Mesenchymal stem cell (in vitro differentiated cells and primary cell): ENCODE results near the gene RFWD3.

Source experiments
- DNase-seq: peaks from one replicate; pipeline ENCODE4 v3.0.0-alpha.2; 2013
- H2AFZ ChIP-seq: one replicate; pipeline ENCODE4 v1.6.1; 2013; ENCODE audit warnings: low read depth, mild to moderate bottlenecking, control low read depth, inconsistent platforms, low read length, moderate library complexity
- H2AK5ac ChIP-seq: 2 replicates; pipeline ENCODE4 v1.6.1; 2013; ENCODE audit warnings: low read length, moderate library complexity, mild to moderate bottlenecking, inconsistent platforms; ENCODE audit not compliant: severe bottlenecking
- H2BK120ac ChIP-seq: one replicate; pipeline ENCODE4 v1.6.1; 2013; ENCODE audit warnings: low read depth, mild to moderate bottlenecking, inconsistent platforms, low read length, moderate library complexity
- H2BK12ac ChIP-seq, 2 experiments: one replicate each; pipeline ENCODE4 v1.6.1; 2013; ENCODE audit warnings: inconsistent platforms in 2 of 2, low read length in 2 of 2, mild to moderate bottlenecking in 2 of 2, moderate library complexity in 2 of 2, control low read depth in 1 of 2
- H2BK15ac ChIP-seq: one replicate; pipeline ENCODE4 v1.6.1; 2013; ENCODE audit warnings: mild to moderate bottlenecking, low read depth, inconsistent platforms; ENCODE audit not compliant: poor library complexity, severe bottlenecking
- H2BK5ac ChIP-seq: 2 replicates; pipeline ENCODE4 v1.6.1; 2013; ENCODE audit warnings: low read depth, mild to moderate bottlenecking, low read length, control low read depth, inconsistent platforms; ENCODE audit not compliant: poor library complexity, severe bottlenecking
- H3K14ac ChIP-seq, 2 experiments: one replicate each; pipeline ENCODE4 v1.6.1; 2013; ENCODE audit warnings: inconsistent platforms in 2 of 2, low read length in 2 of 2, control low read depth in 1 of 2, mild to moderate bottlenecking in 1 of 2, moderate library complexity in 1 of 2
- H3K18ac ChIP-seq, 2 experiments: one replicate each; pipeline ENCODE4 v1.6.1; 2013; ENCODE audit warnings: inconsistent platforms in 2 of 2, low read length in 2 of 2, control low read depth in 1 of 2, low read depth in 1 of 2, mild to moderate bottlenecking in 1 of 2
- H3K23ac ChIP-seq, 2 experiments: one replicate each; pipeline ENCODE4 v1.6.1; 2013; ENCODE audit warnings: inconsistent platforms in 2 of 2, low read length in 2 of 2, mild to moderate bottlenecking in 2 of 2, moderate library complexity in 2 of 2, control low read depth in 1 of 2
- H3K27ac ChIP-seq: 2 replicates; pipeline ENCODE4 v1.5.1; 2013; ENCODE audit warnings: mild to moderate bottlenecking, moderate library complexity, low read length, control low read depth, inconsistent platforms; ENCODE audit not compliant: poor library complexity, severe bottlenecking
- H3K27me3 ChIP-seq, 2 experiments: 2 replicates each; pipeline versions ENCODE4 v1.6.1 to v1.7.0; 2013; ENCODE audit warnings: low read length in 2 of 2, mild to moderate bottlenecking in 2 of 2, moderate library complexity in 2 of 2, control low read depth in 1 of 2, inconsistent platforms in 1 of 2; ENCODE audit not compliant: control insufficient read depth in 1 of 2, insufficient read depth in 1 of 2
- H3K36me3 ChIP-seq, 2 experiments: 2 replicates each; pipeline versions ENCODE4 v1.6.1 to v1.7.0; 2013; ENCODE audit warnings: low read length in 2 of 2, control low read depth in 1 of 2, inconsistent platforms in 1 of 2, low read depth in 1 of 2, mild to moderate bottlenecking in 1 of 2; ENCODE audit not compliant: insufficient read depth in 2 of 2, control insufficient read depth in 1 of 2
- H3K4ac ChIP-seq, 2 experiments: one replicate each; pipeline ENCODE4 v1.6.1; 2013; ENCODE audit warnings: inconsistent platforms in 2 of 2, low read length in 2 of 2, mild to moderate bottlenecking in 2 of 2, moderate library complexity in 2 of 2, control low read depth in 1 of 2, low read depth in 1 of 2
- H3K4me1 ChIP-seq: 2 replicates; pipeline ENCODE4 v1.6.1; 2013; ENCODE audit warnings: low read depth, low read length, control low read depth; ENCODE audit not compliant: control insufficient read depth, insufficient read depth
- H3K4me2 ChIP-seq: 2 replicates; pipeline ENCODE4 v1.6.1; 2013; ENCODE audit warnings: low read length, mild to moderate bottlenecking, inconsistent platforms; ENCODE audit not compliant: poor library complexity, severe bottlenecking
- H3K4me3 ChIP-seq, 2 experiments: 2 replicates each; pipeline versions ENCODE4 v1.5.1 to v1.7.0; 2013; ENCODE audit warnings: low read length in 2 of 2, mild to moderate bottlenecking in 2 of 2, control low read depth in 1 of 2, low read depth in 1 of 2; ENCODE audit not compliant: insufficient read depth in 1 of 2
- H3K79me1 ChIP-seq: replicated peaks from 2 replicates; pipeline ENCODE4 v1.6.1; 2013; ENCODE audit warnings: mild to moderate bottlenecking, control low read depth, low read length, inconsistent platforms; ENCODE audit not compliant: poor library complexity, severe bottlenecking
- H3K9ac ChIP-seq: 2 replicates; pipeline ENCODE4 v1.7.0; 2013; ENCODE audit warnings: mild to moderate bottlenecking, low read length, moderate library complexity
- H3K9me3 ChIP-seq: 2 replicates; pipeline ENCODE4 v1.7.0; 2013; ENCODE audit warnings: mild to moderate bottlenecking, low read length; ENCODE audit not compliant: control insufficient read depth
- H4K8ac ChIP-seq: one replicate; pipeline ENCODE4 v1.6.1; 2013; ENCODE audit warnings: inconsistent platforms, mild to moderate bottlenecking, low read length, moderate library complexity
- H4K91ac ChIP-seq: one replicate; pipeline ENCODE4 v1.6.1; 2013; ENCODE audit warnings: mild to moderate bottlenecking, low read length, inconsistent platforms
- WGBS: methylation state at CpG from one replicate; pipeline ENCODE4 v1.1.7; 2013; ENCODE audit warnings: mixed read lengths; 5-methylcytosine and 5-hydroxymethylcytosine counted together

Gene RFWD3

DNA sequence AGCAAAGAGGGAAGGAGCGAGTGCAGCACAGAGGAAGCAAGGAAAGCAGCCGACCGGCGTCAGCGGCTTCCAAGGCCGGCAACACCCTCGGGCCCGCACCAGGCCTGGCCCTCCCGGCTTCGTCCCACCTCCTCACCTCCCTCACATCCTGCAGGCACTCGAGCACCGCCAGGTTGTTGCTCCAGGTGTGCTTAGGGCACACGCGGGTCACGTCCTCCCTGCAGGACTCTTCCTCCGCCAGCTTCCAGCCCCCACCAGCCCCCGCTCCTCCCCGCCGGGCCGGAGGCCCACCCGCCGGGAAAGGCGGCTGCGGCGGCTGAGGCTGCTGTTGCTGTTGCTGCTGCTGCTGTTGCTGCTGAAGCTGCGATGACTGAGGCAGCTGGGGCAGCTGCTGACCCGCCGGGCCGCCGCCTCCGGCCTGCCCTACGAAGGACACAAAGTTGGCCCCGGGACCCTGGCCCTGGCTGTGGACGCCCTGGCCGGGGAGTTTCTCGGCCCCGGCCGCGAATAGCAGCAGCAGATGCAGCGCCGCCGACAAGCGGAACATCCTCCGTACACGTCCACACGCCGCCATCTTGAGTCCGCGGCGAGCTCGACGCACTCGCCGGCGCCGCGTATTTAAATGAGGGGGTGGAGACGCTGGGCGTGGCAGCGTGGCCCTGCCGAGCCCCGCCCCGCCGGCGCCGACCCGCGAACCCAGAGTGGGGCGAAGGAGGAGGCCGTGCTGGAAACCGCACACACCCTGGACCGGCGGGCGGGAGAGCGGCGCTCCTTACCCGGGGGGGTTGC lies 60.0 kb downstream of the RFWD3 start, which contains the start of gene GLG1:
GLG1 (minus strand) TSS at position 594 of the 789 bp plus-strand sequence; CDS start at position 574, 20 bp downstream.
- Histone ChIP-seq H3K14ac (peak within 1 kb of the TSS; percentile 5 to 96), H3K9ac (peak within 1 kb of the TSS; percentile 95), H3K4me3 (peak within 1 kb of the TSS; percentile 82 to 96), H2AFZ (peak within 1 kb of the TSS; percentile 76), H3K36me3 (no peaks in the 10 kb centered on the region), H3K4me2 (peak within 1 kb of the TSS; percentile 57), H3K4me1 (peaks cover 13% of the 10 kb centered on the region), H3K27ac (peak within 1 kb of the TSS; percentile 84), H2BK120ac (peak within 1 kb of the TSS; percentile 37), H3K27me3 (no peaks in the 10 kb centered on the region), H4K8ac (peak within 1 kb of the TSS; percentile 21), H3K4ac (peak within 1 kb of the TSS; percentile 19 to 36), H2BK12ac (peak within 1 kb of the TSS; percentile 38 to 72), H3K9me3 (no peaks in the 10 kb centered on the region), H2BK5ac (peak within 1 kb of the TSS; percentile 33), H2AK5ac (no peak within 1 kb of the TSS), H3K23ac (peak within 1 kb of the TSS; percentile 69 to 99), H2BK15ac (peak within 1 kb of the TSS; percentile 39), H3K18ac (peak within 1 kb of the TSS; percentile 60 to 73), H3K79me1 (no peaks in the 10 kb centered on the region), H4K91ac (peak within 1 kb of the TSS; percentile 90)
- peak; percentile 92 for DNase-seq
- WGBS = under 1% methylated on average over 76 of the region's 77 CpGs

- H3K4me2 ChIP-seq = peak overlapping the region; percentile 57
- H3K36me3 ChIP-seq = no peaks in the 10 kb centered on the region
- no peaks in the 10 kb centered on the region for H3K9me3 ChIP-seq
- H2AK5ac ChIP-seq = no peak overlapping the region
- peak overlapping the region in 1 of 2 experiments; percentile 69 for H3K23ac ChIP-seq
- H4K8ac ChIP-seq = peak overlapping the region; percentile 21
- 1% methylated on average over 17 of the region's 17 CpGs for WGBS
- H3K9ac ChIP-seq = peak overlapping the region; percentile 95
- H4K91ac ChIP-seq = no peak overlapping the region
- H3K4ac ChIP-seq = peak overlapping the region in 1 of 2 experiments; percentile 36
- H2BK15ac ChIP-seq = peak overlapping the region; percentile 36
- no peak overlapping the region for H2BK5ac ChIP-seq
- no peak overlapping the region for H2BK12ac ChIP-seq
- H2AFZ ChIP-seq = no peak overlapping the region
- no peaks in the 10 kb centered on the region for H3K27me3 ChIP-seq
- H3K14ac ChIP-seq = no peak overlapping the region
- H3K18ac ChIP-seq = peak overlapping the region; percentile 60 to 73
- H3K4me3 ChIP-seq = peak overlapping the region; percentile 82 to 96
- H3K4me1 ChIP-seq = peaks cover 15% of the 10 kb centered on the region
- H3K79me1 ChIP-seq = no peaks in the 10 kb centered on the region
- DNase-seq = peak; percentile 45
- H2BK120ac ChIP-seq = peak overlapping the region; percentile 37
- H3K27ac ChIP-seq = peak overlapping the region; percentile 75
Observed at GRCh38 chr16:74605746-74606520, 60.7 kb downstream of the RFWD3 start.

DNA sequence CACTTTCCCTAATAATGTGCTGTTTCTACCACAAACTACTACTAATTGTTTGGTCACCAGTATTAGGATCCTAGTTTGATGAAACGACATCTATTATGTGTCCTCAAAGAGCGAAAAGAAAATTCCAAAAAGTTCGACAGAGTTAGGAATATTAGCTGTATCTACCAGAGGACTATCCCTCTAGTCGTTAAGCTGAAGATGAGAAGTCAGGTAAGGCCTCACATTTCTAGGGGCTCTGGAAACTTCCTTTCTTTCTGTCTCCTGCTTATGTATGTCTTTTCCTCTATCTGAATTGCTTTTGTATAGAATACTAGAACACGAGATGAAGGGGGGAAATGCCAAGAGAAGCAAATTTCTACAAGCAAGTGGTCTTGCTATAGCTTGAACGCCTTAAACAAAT lies 61.3 kb downstream of the RFWD3 start:
- Histone ChIP-seq H2BK12ac (no peak overlapping the region), H2BK5ac (no peak overlapping the region), H3K27me3 (no peaks in the 10 kb centered on the region), H3K4me1 (peaks cover 15% of the 10 kb centered on the region), H2AFZ (no peak overlapping the region), H2BK120ac (no peak overlapping the region), H3K4ac (no peak overlapping the region), H3K9ac (peak overlapping the region; percentile 95), H3K14ac (no peak overlapping the region), H3K23ac (no peak overlapping the region), H4K91ac (no peak overlapping the region), H3K27ac (no peak overlapping the region), H3K36me3 (no peaks in the 10 kb centered on the region), H2BK15ac (no peak overlapping the region), H3K4me3 (peak overlapping the region in 1 of 2 experiments; percentile 96), H3K18ac (no peak overlapping the region), H4K8ac (no peak overlapping the region), H2AK5ac (no peak overlapping the region), H3K9me3 (no peaks in the 10 kb centered on the region), H3K79me1 (no peaks in the 10 kb centered on the region), H3K4me2 (peak overlapping the region; percentile 35)
- WGBS = 69% methylated on average over 5 of the region's 6 CpGs
- DNase-seq = no peak

DNA sequence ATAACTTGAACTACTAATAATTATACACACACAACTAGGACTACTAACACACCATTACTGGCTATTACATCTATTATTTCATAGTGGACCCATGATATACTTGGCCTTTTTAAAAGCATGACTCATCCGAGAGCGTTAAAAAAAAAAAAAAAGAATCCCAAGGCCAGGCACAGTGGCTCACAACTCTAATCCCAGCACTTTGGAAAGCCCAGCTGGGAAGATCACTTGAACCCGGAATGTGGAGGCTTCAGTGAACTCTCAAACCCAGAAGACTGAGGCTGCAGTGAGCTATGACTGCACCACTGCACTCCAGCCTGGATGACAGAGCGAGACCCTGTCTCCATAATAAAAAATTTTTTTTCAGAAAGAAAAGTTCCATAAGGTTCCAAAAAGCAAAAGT lies 62.8 kb downstream of the RFWD3 start:
- H3K14ac ChIP-seq = no peak overlapping the region
- peak overlapping the region in 1 of 2 experiments; percentile 96 for H3K4me3 ChIP-seq
- 61% methylated on average over 4 of the region's 4 CpGs for WGBS
- no peak overlapping the region for H3K4ac ChIP-seq
- H2AFZ ChIP-seq = no peak overlapping the region
- no peak overlapping the region for H3K18ac ChIP-seq
- peaks cover 15% of the 10 kb centered on the region for H3K4me1 ChIP-seq
- no peaks in the 10 kb centered on the region for H3K79me1 ChIP-seq
- H2AK5ac ChIP-seq = no peak overlapping the region
- no peak overlapping the region for H3K27ac ChIP-seq
- no peak overlapping the region for H2BK12ac ChIP-seq
- H2BK15ac ChIP-seq = no peak overlapping the region
- peak overlapping the region; percentile 10 for H3K4me2 ChIP-seq
- H3K27me3 ChIP-seq = no peaks in the 10 kb centered on the region
- H3K9me3 ChIP-seq = no peaks in the 10 kb centered on the region
- no peak overlapping the region for H2BK5ac ChIP-seq
- H4K8ac ChIP-seq = no peak overlapping the region
- H3K36me3 ChIP-seq = no peaks in the 10 kb centered on the region
- no peak overlapping the region for H3K23ac ChIP-seq
- H4K91ac ChIP-seq = no peak overlapping the region
- no peak for DNase-seq
- H3K9ac ChIP-seq = peak overlapping the region; percentile 95
- no peak overlapping the region for H2BK120ac ChIP-seq
